HG03025 (cell line): ENCODE measurements around the gene LRRC53.

ENCODE experiments used
- ATAC-seq: cut with Tn5 transposase; IDR thresholded peaks from one replicate; pipeline ENCODE4 v1.9.1; 2021; ENCODE audit warnings: mild to moderate bottlenecking, moderate library complexity; ENCODE audit not compliant: unreplicated experiment, low FRiP score

The LRRC53 gene

GRCh38 chr1:74502432-74502831 lies 10.0 kb downstream of the LRRC53 start:
- peak; percentile 39 for ATAC-seq

- no peak for ATAC-seq
Measured at GRCh38 chr1:74498901-74499300, 13.5 kb downstream of the LRRC53 start.

GRCh38 chr1:74496669-74497068 lies 15.7 kb downstream of the LRRC53 start:
- ATAC-seq = no peak

GRCh38 chr1:74486036-74486435 lies 26.4 kb downstream of the LRRC53 start:
- ATAC-seq = no peak

- no peak for ATAC-seq
Measured at GRCh38 chr1:74485622-74486021, 26.8 kb downstream of the LRRC53 start.

- ATAC-seq = no peak
Measured at GRCh38 chr1:74481607-74482006, 30.8 kb downstream of the LRRC53 start.

GRCh38 chr1:74480068-74480467 lies 32.3 kb downstream of the LRRC53 start:
- ATAC-seq = no peak

- no peak for ATAC-seq
Measured at GRCh38 chr1:74478979-74479378, 33.4 kb downstream of the LRRC53 start.

GRCh38 chr1:74474585-74474984 lies 37.8 kb downstream of the LRRC53 start:
- ATAC-seq = no peak

GRCh38 chr1:74471470-74471869 lies 40.9 kb downstream of the LRRC53 start:
- ATAC-seq = no peak

- no peak for ATAC-seq
Measured at GRCh38 chr1:74470936-74471335, 41.5 kb downstream of the LRRC53 start.

GRCh38 chr1:74470251-74470650 lies 42.2 kb downstream of the LRRC53 start:
- no peak for ATAC-seq

GRCh38 chr1:74468982-74469603 lies 43.3 kb downstream of the LRRC53 start:
- peak; percentile 57 for ATAC-seq

- ATAC-seq = no peak
Measured at GRCh38 chr1:74467786-74468377, 44.5 kb downstream of the LRRC53 start.

- ATAC-seq = no peak
Measured at GRCh38 chr1:74465193-74465681, 47.2 kb downstream of the LRRC53 start.

- no peak for ATAC-seq
Measured at GRCh38 chr1:74464037-74464436, 48.4 kb downstream of the LRRC53 start.

- ATAC-seq = no peak
Measured at GRCh38 chr1:74463333-74463988, 49.0 kb downstream of the LRRC53 start.

GRCh38 chr1:74457253-74457652 lies 55.2 kb downstream of the LRRC53 start:
- no peak for ATAC-seq

GRCh38 chr1:74455390-74455789 lies 57.0 kb downstream of the LRRC53 start:
- ATAC-seq = no peak

- no peak for ATAC-seq
Measured at GRCh38 chr1:74453277-74453676, 59.1 kb downstream of the LRRC53 start.

- ATAC-seq = no peak
Measured at GRCh38 chr1:74452035-74452434, 60.4 kb downstream of the LRRC53 start.

GRCh38 chr1:74437035-74437434 lies 75.4 kb downstream of the LRRC53 start:
- ATAC-seq = no peak
